ENCODE measurements around the gene TCEANC2. TPM values are rescaled to one million over a fixed set of nuclear protein-coding genes. Genes with fewer than 3 reads are reported as not detected.

TCEANC2 gene
- 3.5 and 4.0 TPM in 2 replicates for total RNA-seq

GRCh38 chr1:54052934-54053744 lies at the start of gene TCEANC2, which contains the start of gene TMEM59:
TSS of gene TCEANC2 (plus strand) at chr1:54053608. CDS start at chr1:54054423, 815 bp downstream.
TSS of gene TMEM59 (minus strand) at chr1:54053204. CDS start at chr1:54053188, 16 bp downstream.

GRCh38 chr1:54017979-54018378 lies 35.4 kb upstream of the TCEANC2 start, which contains the start of gene LDLRAD1:
TSS of gene LDLRAD1 (minus strand) at chr1:54018186. CDS start at chr1:54018112, 74 bp downstream.

GRCh38 chr1:54152696-54153095 lies 99.3 kb downstream of the TCEANC2 start, which contains the start of gene CDCP2:
TSS of gene CDCP2 (minus strand) at chr1:54153000. CDS start at chr1:54152922, 78 bp downstream.

Small RNAs within 50 kb of the gene (small RNA-seq; reads per million reads assigned to genes)
- gene AL353898.1 (not detected), gene AL353898.2 (not detected)

Other genes starting within 250 kb of the TCEANC2 start
- gene NDC1, start 215.3 kb upstream of the TCEANC2 start, total RNA-seq = 5.1 and 19.1 TPM in 2 replicates
- 22.0 and 36.7 TPM in 2 replicates for gene YIPF1, start 163.8 kb upstream of the TCEANC2 start, total RNA-seq
- gene DIO1, start 159.4 kb upstream of the TCEANC2 start, total RNA-seq = not detected in 2 replicates
- gene IFT25, start 107.9 kb upstream of the TCEANC2 start, total RNA-seq = 28.3 and 38.5 TPM in 2 replicates
- 54.2 and 60.7 TPM in 2 replicates for gene LRRC42, start 107.3 kb upstream of the TCEANC2 start, total RNA-seq
- gene LDLRAD1, start 35.4 kb upstream of the TCEANC2 start, total RNA-seq = not detected in 2 replicates
- gene TMEM59, start 404 bp upstream of the TCEANC2 start, total RNA-seq = 215 and 309 TPM in 2 replicates
- gene CDCP2, start 99.4 kb downstream of the TCEANC2 start, total RNA-seq = not detected in 2 replicates
- 0.79 and 1.3 TPM in 2 replicates for gene CYB5RL, start 146.4 kb downstream of the TCEANC2 start, total RNA-seq
- 52.2 and 106 TPM in 2 replicates for gene MRPL37, start 146.6 kb downstream of the TCEANC2 start, total RNA-seq

All from placental epithelial cell (primary cell).